T1000 (cell line): ENCODE data around the gene KCNK16.

Source experiments
- DNase-seq: peaks from one replicate; lab custom pipeline; 2025; ENCODE audit warnings: mixed read lengths; lab: John Stamatoyannopoulos, UW

Gene KCNK16

GRCh38 chr6:39341937-39342336 lies 19.4 kb upstream of the KCNK16 start:
- no peak for DNase-seq

DNA sequence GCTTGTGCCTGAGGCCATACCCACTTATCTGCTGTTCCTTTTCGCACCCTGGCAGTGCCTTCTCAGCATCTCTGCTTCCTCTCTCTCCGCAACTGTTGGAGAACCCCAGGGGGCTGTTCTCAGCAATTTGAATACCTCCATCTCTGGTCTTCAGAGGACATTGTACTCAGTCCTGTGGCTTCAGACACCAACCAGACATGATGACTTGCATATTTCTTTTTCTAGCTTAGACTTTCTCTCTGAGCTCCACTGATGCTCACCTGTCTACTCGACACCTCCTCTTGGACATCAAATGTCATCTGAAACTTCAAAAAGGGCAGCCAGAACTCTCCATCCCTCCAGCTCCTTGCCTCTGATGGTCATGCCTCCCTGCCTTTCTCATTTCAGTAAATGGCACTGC lies 18.9 kb upstream of the KCNK16 start:
- DNase-seq: no peak

DNA sequence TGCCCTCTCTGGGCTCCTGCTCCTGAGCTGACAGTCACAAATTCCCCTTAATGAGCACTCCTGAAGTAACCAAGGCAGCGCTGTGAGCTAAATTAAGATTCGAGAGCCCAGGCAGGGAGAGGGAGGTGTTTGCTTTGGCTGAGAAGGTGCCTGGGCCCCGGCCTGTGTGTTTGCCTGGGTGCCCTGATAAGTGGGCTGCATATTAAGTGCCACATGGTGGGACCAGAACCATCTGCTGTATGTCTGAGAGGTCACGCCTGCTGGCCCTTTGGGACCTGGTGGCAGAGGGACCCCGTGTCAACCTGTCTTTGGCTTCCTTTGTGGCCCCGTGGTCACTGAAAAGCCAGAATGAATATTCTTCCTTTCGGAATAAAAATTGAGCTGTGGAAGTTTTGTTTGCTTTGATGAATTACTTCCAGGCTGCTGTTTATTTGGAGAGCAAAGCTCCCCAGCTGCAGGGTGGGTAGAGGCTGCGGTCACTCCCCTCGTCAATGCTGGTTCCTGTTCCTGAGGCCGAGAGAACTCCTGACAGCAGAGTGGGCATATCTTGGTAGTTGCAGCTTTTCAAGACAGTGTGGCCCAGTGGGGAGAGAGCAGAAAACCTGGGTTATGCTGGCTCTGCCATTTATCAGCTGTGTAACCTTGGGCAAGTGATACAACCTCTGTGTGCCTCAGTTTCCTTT lies 17.5 kb upstream of the KCNK16 start:
- DNase-seq: no peak

- DNase-seq: no peak
Measured at GRCh38 chr6:39339096-39339867, 16.8 kb upstream of the KCNK16 start.

- DNase-seq: no peak
Measured at GRCh38 chr6:39338397-39338796, 15.9 kb upstream of the KCNK16 start.

GRCh38 chr6:39335780-39336545 lies 13.5 kb upstream of the KCNK16 start:
- no peak for DNase-seq

DNA sequence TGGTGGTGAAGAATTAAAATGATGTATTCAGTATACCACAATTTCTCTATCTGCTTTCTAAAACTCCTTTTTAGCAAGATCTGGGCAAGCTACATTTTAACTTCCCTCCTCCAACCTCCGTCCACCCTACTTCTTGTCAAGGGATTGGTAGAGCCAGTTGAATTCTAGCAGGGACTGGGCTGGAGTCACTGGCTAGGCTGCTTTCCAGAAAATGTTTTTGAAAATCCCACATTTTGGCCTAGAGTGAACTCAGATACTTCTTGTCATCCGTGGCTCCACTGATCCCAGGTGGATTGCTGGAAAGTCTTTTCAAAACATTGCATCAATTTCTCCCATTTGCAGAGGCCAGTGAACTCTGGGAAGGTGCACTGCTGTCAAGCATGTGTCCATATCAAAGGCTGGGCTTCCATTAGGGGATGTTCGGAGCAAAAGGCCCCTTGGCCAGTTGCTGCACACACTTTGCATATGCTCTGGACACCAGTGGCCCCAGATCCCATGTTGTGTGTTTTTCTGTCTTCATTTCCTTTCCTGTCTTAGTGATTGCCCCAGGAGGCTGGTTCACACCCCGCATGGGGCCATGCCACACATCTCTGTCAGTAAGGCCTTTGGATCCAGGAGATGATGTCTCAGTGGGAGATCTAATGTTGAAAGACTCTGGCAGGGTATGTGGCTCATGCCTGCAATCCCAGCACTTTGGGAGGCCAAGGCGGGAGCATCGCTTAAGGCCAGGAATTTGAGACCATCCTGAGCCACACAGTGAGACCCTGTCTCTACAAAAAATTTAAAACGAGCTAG lies 11.3 kb upstream of the KCNK16 start:
- no peak for DNase-seq

- DNase-seq: no peak
Measured at GRCh38 chr6:39330476-39330875, 8.0 kb upstream of the KCNK16 start.

DNA sequence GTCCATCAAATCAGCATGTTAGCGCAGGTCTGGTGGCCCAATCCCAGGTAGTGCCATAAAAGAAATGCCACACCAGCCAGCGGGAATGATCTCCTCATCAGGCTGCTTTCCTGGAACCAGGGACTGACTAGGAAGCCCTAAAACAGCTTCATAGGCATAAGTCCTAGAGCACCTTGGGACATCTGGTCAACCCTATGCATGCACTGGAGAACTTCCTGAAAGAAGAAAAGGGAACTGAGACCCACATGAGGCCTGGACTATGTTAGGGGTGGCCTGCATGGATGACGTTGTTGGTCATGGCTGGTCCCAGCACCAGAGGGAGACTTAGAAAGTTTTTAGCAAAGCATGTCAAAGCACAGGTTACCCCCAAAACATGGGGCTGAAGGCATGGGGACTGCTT lies 7.6 kb upstream of the KCNK16 start:
- DNase-seq: no peak

- no peak for DNase-seq
Measured at GRCh38 chr6:39328066-39328465, 5.6 kb upstream of the KCNK16 start.

DNA sequence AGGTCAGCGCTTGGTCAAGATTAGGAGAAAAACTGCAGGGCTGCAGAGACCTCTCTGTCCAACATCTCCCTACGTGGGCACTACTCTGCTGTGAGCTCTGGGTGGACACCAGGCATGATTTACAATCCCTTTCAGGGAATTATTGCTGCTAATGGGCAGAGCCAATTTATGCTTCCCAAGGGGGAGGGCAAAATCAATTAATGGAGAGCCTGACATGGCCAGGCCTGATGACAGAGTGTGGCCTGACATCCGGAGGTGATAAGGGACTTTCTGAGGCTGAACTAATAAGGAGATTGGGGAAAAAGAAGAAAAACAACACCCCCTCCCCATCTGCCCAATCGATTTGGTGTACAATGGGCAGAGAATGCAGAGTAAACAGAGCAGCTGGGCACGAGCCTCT lies 5.0 kb upstream of the KCNK16 start:
- DNase-seq: no peak

DNA sequence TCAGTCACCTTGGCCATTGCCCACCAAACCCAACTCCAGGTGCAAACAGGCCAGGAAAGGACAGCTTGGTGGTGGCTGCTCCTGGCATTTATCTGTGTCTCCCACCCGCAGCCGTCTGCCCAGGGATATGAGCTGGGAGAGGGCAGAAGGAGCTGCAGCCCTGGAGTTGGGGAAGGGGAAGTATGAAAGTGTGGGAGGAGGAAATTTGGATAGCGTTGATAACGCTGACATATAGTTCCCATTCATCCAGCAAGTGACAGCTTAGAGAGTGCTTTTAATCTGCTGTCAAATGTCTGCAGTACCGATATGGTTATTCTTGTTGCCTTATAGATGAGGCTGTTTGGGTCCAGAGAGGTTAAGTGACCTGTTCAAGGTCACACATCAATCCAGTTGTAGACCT lies 741 bp downstream of the KCNK16 start:
- no peak for DNase-seq

GRCh38 chr6:39320363-39320984 lies 2.0 kb downstream of the KCNK16 start:
- DNase-seq: no peak

DNA sequence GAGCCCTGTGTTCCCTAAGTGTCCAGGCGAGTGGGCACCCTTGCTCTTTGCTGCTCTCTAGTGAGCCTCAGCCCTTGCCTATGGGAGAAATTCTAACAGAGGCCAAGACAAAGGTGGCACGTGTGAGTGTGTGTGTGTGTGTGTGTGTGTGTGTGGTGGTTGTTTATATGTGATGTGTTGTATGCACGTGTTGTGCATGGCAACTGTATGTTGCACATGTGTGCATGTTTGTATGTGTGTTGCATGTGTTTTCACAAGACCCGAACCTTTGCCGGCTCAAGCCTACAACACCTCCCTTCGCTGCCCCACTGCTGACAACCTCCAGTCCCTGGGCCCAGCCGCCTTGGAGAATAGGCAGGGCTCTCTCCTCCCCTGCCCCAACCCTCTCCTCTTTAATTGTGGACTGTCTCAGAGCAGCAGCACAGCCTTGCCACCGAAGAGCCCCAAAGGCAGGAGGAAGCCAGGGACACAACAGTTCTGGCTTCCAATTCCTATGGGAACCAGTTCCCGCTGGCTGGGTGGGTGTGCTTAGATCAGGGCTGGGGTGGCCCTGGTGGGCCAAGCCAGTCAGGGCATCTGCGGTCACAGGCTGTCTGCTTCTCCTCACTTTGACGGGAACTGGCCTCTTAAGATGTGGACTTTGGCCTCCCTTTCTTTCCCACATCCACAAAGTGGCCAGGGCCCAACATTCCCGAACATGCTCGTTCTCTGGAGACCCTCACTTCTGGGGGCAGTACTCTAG lies 2.7 kb downstream of the KCNK16 start:
- DNase-seq: no peak

- DNase-seq: no peak
Measured at GRCh38 chr6:39317256-39317655, 5.2 kb downstream of the KCNK16 start.

GRCh38 chr6:39314273-39314795 lies 8.2 kb downstream of the KCNK16 start, which contains the start of gene KCNK17:
KCNK17 (minus strand) TSS chr6:39314419; CDS start chr6:39314320, 99 bp downstream.
- DNase-seq: no peak

- no peak for DNase-seq
Measured at GRCh38 chr6:39313526-39314272, 8.8 kb downstream of the KCNK16 start.

- DNase-seq: no peak
Measured at GRCh38 chr6:39312912-39313525, 9.5 kb downstream of the KCNK16 start.

GRCh38 chr6:39310542-39310941 lies 12.0 kb downstream of the KCNK16 start:
- no peak for DNase-seq
